DND-41 (cell line): ENCODE data around the gene PLK1.

Experiments
- EZH2 ChIP-seq: IDR thresholded peaks from 3 replicates; pipeline ENCODE4 v1.6.1; 2012; ENCODE audit warnings: borderline replicate concordance, low read depth, mild to moderate bottlenecking, moderate library complexity, low read length, inconsistent platforms; ENCODE audit not compliant: severe bottlenecking
- TF ChIP-seq, protein P1 (sequence below): IDR thresholded peaks from 2 replicates; pipeline ENCODE4 v1.5.1; 2012; ENCODE audit warnings: borderline replicate concordance, low read length, moderate library complexity, mild to moderate bottlenecking; ENCODE audit not compliant: poor library complexity, severe bottlenecking; ENCODE audit errors: extremely low read depth

DNA sequence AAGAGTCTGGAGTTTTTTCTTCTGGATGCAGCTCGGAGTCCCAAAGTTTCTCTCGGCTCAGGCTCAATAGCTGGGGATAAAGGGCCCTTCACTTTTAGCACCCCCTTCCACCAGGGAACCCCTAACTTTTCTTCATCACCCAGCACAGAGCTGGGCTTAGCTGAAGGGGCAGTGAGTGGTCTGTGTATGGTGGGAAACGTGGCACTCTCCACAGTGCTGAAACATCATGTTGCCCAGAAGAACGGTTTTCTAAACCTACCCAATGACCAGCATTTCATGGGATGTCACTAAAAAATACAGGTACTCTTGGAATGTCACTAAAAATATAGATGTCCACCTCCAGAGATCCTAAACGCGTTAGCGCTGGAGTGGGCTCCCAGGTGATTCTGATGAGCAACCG, 22.4 kb downstream of the PLK1 start:
- TF ChIP-seq, protein P1, sequence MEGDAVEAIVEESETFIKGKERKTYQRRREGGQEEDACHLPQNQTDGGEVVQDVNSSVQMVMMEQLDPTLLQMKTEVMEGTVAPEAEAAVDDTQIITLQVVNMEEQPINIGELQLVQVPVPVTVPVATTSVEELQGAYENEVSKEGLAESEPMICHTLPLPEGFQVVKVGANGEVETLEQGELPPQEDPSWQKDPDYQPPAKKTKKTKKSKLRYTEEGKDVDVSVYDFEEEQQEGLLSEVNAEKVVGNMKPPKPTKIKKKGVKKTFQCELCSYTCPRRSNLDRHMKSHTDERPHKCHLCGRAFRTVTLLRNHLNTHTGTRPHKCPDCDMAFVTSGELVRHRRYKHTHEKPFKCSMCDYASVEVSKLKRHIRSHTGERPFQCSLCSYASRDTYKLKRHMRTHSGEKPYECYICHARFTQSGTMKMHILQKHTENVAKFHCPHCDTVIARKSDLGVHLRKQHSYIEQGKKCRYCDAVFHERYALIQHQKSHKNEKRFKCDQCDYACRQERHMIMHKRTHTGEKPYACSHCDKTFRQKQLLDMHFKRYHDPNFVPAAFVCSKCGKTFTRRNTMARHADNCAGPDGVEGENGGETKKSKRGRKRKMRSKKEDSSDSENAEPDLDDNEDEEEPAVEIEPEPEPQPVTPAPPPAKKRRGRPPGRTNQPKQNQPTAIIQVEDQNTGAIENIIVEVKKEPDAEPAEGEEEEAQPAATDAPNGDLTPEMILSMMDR = no peak
- no peak for TF ChIP-seq EZH2
